GM12878 (cell line): Measurements from ENCODE around the gene MYO16. TPM values are rescaled to one million over a fixed set of nuclear protein-coding genes. Genes with fewer than 3 reads are reported as not detected.

ENCODE experiments used
- ATAC-seq: fragments of 200-7000 bp; cut with Tn5 transposase; 3 replicates; pipeline ENCODE4 v1.9.1; 2020; ENCODE audit warnings: mild to moderate bottlenecking, moderate library complexity
- BruUV-seq: library from RNA; stranded (reverse); fragments of 400-500 nt; replicated peaks from 2 replicates; lab custom pipeline; 2021; lab: Mats Ljungman, UMichigan
- CTCF ChIA-PET: fragments of 300-600 bp; sonication (Branson Sonifier 250); formaldehyde crosslinking; extraction: SDS; loops from one replicate; lab custom pipeline; 2021; ENCODE audit warnings: inconsistent platforms; lab: Yijun Ruan, JAX
- POLR2A ChIA-PET: fragments of 350-600 bp; formaldehyde crosslinking; extraction: SDS; loops from one replicate; lab custom pipeline; 2021; ENCODE audit warnings: inconsistent platforms; lab: Charles Lee
- RAD21 ChIA-PET: fragments of 300-600 bp; sonication (Branson Sonifier 250); formaldehyde crosslinking; loops from one replicate; lab custom pipeline; 2023; ENCODE audit warnings: antibody characterized with exemption; ENCODE audit not compliant: unreplicated experiment; lab: Charles Lee
- SMC1A ChIA-PET: fragments of 300-600 bp; sonication (Branson Sonifier 250); formaldehyde crosslinking; loops from one replicate; lab custom pipeline; 2023; ENCODE audit not compliant: unreplicated experiment, uncharacterized antibody; lab: Charles Lee
- DNase-seq: peaks from one replicate; pipeline ENCODE4 v3.0.0-alpha.2; 2011; ENCODE audit warnings: low read depth, low spot score
- FAIRE-seq: peaks from 3 replicates; lab custom pipeline; 2011; peaks lifted over from hg19 to GRCh38; lab: Jason Lieb, UNC
- H2AFZ ChIP-seq: 2 replicates; pipeline ENCODE4 v1.6.0; 2011; ENCODE audit warnings: low read depth, low read length, control low read depth; ENCODE audit not compliant: control insufficient read depth
- H3K27ac ChIP-seq: 2 replicates; pipeline ENCODE4 v1.5.1; 2011; ENCODE audit warnings: control low read depth; ENCODE audit not compliant: control insufficient read depth, insufficient read depth
- H3K27me3 ChIP-seq, 2 experiments: replicated peaks in 1 of 2; 2 replicates each; pipeline versions ENCODE4 v1.6.0 to v1.6.1; 2011; ENCODE audit warnings: low read length in 1 of 2; ENCODE audit not compliant: control insufficient read depth in 2 of 2, insufficient read depth in 2 of 2
- H3K36me3 ChIP-seq, 2 experiments: 2 replicates each; pipeline ENCODE4 v1.5.1; 2011; ENCODE audit warnings: low read length in 1 of 2; ENCODE audit not compliant: control insufficient read depth in 2 of 2, insufficient read depth in 2 of 2
- H3K4me1 ChIP-seq: 2 replicates; pipeline ENCODE4 v1.6.1; 2011; ENCODE audit warnings: mild to moderate bottlenecking, low read length, moderate library complexity, mixed read lengths; ENCODE audit not compliant: control insufficient read depth, insufficient read depth
- H3K4me2 ChIP-seq: 2 replicates; pipeline ENCODE4 v1.6.0; 2011; ENCODE audit warnings: control low read depth; ENCODE audit not compliant: control insufficient read depth, insufficient read depth
- H3K4me3 ChIP-seq: fragments of 200-600 bp; sonication (generic); 2 replicates; pipeline ENCODE4 v1.5.1; 2016
- H3K79me2 ChIP-seq: 2 replicates; pipeline ENCODE4 v1.6.0; 2011; ENCODE audit warnings: low read length; ENCODE audit not compliant: control insufficient read depth, insufficient read depth
- H3K9ac ChIP-seq: 2 replicates; pipeline ENCODE4 v1.8.0; 2011; ENCODE audit warnings: low read length, control low read depth, mixed read lengths; ENCODE audit not compliant: control insufficient read depth, insufficient read depth
- H3K9me3 ChIP-seq: replicated peaks from 3 replicates; pipeline ENCODE4 v1.5.1; 2011; ENCODE audit warnings: mild to moderate bottlenecking, low read length; ENCODE audit not compliant: control insufficient read depth, insufficient read depth
- H4K20me1 ChIP-seq: 2 replicates; pipeline ENCODE4 v1.6.0; 2011; ENCODE audit not compliant: control insufficient read depth, insufficient read depth
- BACH1 ChIP-seq: fragments of 450-650 bp; IDR thresholded peaks from 2 replicates; pipeline ENCODE4 v1.6.1; 2017; ENCODE audit warnings: mild to moderate bottlenecking, borderline replicate concordance
- BHLHE40 ChIP-seq, 2 experiments: fragments of 450-650 bp in 1 of 2; IDR thresholded peaks; 2 replicates each; pipeline ENCODE4 v1.6.1; 2011 to 2017; ENCODE audit warnings: low read depth in 2 of 2, borderline replicate concordance in 1 of 2, improper control_type of control experiment in 1 of 2, low read length in 1 of 2, mild to moderate bottlenecking in 1 of 2
- CBX5 ChIP-seq: sonication (generic); IDR thresholded peaks from 2 replicates; pipeline ENCODE4 v1.6.1; 2016; ENCODE audit warnings: low read depth, moderate library complexity, mild to moderate bottlenecking, inconsistent platforms
- EGR1 ChIP-seq, 2 experiments: IDR thresholded peaks; 1 replicate in 1 of 2; 2 replicates in 1 of 2; pipeline ENCODE4 v1.6.1; 2011 to 2012; ENCODE audit warnings: low read depth in 2 of 2, low read length in 2 of 2, borderline replicate concordance in 1 of 2, mild to moderate bottlenecking in 1 of 2, moderate library complexity in 1 of 2
- ETV6 ChIP-seq, 2 experiments: fragments of 450-650 bp in 1 of 2; IDR thresholded peaks in 1 of 2; conservative IDR thresholded peaks in 1 of 2; 2 replicates each; pipeline ENCODE4 v1.6.1; 2014; ENCODE audit warnings: antibody characterized with exemption in 1 of 2, borderline replicate concordance in 1 of 2, low read depth in 1 of 2, mild to moderate bottlenecking in 1 of 2, moderate library complexity in 1 of 2
- MEF2B ChIP-seq: fragments of 450-650 bp; IDR thresholded peaks from 2 replicates; pipeline ENCODE4 v1.6.1; 2018; ENCODE audit warnings: mild to moderate bottlenecking, moderate library complexity; ENCODE audit not compliant: partially characterized antibody, poor library complexity, severe bottlenecking
- MXI1 ChIP-seq: fragments of 150-350 bp; IDR thresholded peaks from 2 replicates; pipeline ENCODE4 v1.6.1; 2011; ENCODE audit warnings: low read depth, mild to moderate bottlenecking, inconsistent platforms, low read length, improper control_type of control experiment
- MYB ChIP-seq: fragments of 150-350 bp; IDR thresholded peaks from 2 replicates; pipeline ENCODE4 v1.6.1; 2014; ENCODE audit warnings: mild to moderate bottlenecking, low read depth, low read length, borderline replicate concordance
- PAX8 ChIP-seq: fragments of 450-650 bp; IDR thresholded peaks from 2 replicates; pipeline ENCODE4 v1.6.1; 2017; ENCODE audit warnings: mild to moderate bottlenecking, moderate library complexity
- PML ChIP-seq: IDR thresholded peaks from 2 replicates; pipeline ENCODE4 v1.6.1; 2012; ENCODE audit warnings: low read length, inconsistent platforms
- RAD21 ChIP-seq: IDR thresholded peaks from 2 replicates; pipeline ENCODE4 v1.6.1; 2011; ENCODE audit warnings: mild to moderate bottlenecking, low read depth, low read length, moderate library complexity; ENCODE audit not compliant: insufficient read depth
- RCOR1 ChIP-seq: conservative IDR thresholded peaks from 2 replicates; pipeline ENCODE4 v1.6.1; 2012; ENCODE audit warnings: low read depth, low read length, improper control_type of control experiment
- SMAD1 ChIP-seq: fragments of 450-650 bp; IDR thresholded peaks from 2 replicates; pipeline ENCODE4 v1.6.1; 2018; ENCODE audit warnings: mild to moderate bottlenecking, low read depth; ENCODE audit not compliant: partially characterized antibody
- STAT1 ChIP-seq: fragments of 450-650 bp; conservative IDR thresholded peaks from 2 replicates; pipeline ENCODE4 v1.6.1; 2014; ENCODE audit warnings: antibody characterized with exemption, mild to moderate bottlenecking
- WGBS: methylation state at CpG from one replicate; pipeline ENCODE4 v1.1.6; 2016; ENCODE audit warnings: low lambda C conversion rate; ENCODE audit not compliant: insufficient replicate concordance, insufficient coverage; ENCODE audit errors: missing lambda C conversion rate; 5-methylcytosine and 5-hydroxymethylcytosine counted together
- in situ Hi-C: fragments of 300-500 bp; cut with MboI; formaldehyde crosslinking; loops from 9 replicates; pipeline ENCODE4 v1.14.3; 2018; ENCODE audit warnings: mixed read lengths
- intact Hi-C: fragments of 100-400 bp; cut with micrococcal nuclease; formaldehyde crosslinking; loops from one replicate; pipeline ENCODE4 v1.14.2; 2022; ENCODE audit not compliant: unreplicated experiment
- polyA plus RNA-seq, 11 experiments: library from polyadenylated mRNA; depleted of rRNA in 4 of 11; unstranded in 6 of 11; stranded (reverse) in 5 of 11; fragments of >200 nt; fragmentation: Nextera tagmentation in 4 of 11; fragmentation: Illumina TruSeq in 1 of 11; extraction: Ambion mirVana in 4 of 11; extraction: Trizol in 1 of 11; gene quantifications; 1 replicate in 1 of 11; 2 replicates in 10 of 11; pipeline versions ENCODE4 v1.2.1 to v1.2.3, GENCODE V29; 2011 to 2016; ENCODE audit warnings: inconsistent platforms in 2 of 11, missing spikeins in 2 of 11, low read depth in 1 of 11
- total RNA-seq, 4 experiments: library from RNA; depleted of rRNA in 3 of 4; stranded (reverse); fragments of >200 nt in 3 of 4; fragmentation: Illumina TruSeq in 1 of 4; extraction: Trizol in 1 of 4; gene quantifications; 2 replicates each; pipeline versions ENCODE4 v1.2.1 to v1.2.3, GENCODE V29; 2013 to 2021
- TF ChIP-seq, protein P1 (sequence below): IDR thresholded peaks from 2 replicates; pipeline ENCODE4 v1.6.1; 2012; ENCODE audit warnings: low read length, inconsistent platforms
- TF ChIP-seq, protein P2 (sequence below): IDR thresholded peaks from 2 replicates; pipeline ENCODE4 v1.6.1; 2012; ENCODE audit warnings: mild to moderate bottlenecking, low read depth, low read length
- TF ChIP-seq, protein P3 (sequence below): fragments of 450-650 bp; IDR thresholded peaks from 2 replicates; pipeline ENCODE4 v1.6.1; 2018; ENCODE audit warnings: mild to moderate bottlenecking, low read depth, moderate library complexity; ENCODE audit not compliant: partially characterized antibody

MYO16 gene
- total and polyA plus RNA-seq, 10 of the 15 experiments (the other 5 are each of a cell fraction or from before 2014, with no cell fraction given), result under 0.01 to 1.7 (median 0.05) TPM; not detected in 4

DNA sequence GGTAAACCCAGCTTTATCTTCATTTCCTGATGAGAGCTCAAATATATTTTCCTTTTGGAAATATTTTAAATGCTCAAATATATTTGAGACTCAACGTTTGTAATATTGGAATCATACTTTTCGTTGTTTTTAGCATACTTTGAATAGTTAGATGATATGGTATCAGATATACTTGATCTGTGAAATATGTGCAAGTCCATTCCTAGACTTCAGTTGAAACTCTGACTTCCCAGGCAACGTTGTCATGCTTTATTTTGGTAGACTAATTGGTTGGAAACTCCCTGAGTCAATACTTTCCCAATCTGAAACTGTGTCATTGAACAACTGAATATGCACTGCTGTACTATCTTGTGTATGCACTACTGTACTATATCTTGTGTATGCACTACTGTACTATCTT lies 378.5 kb downstream of the MYO16 start:
- Histone ChIP-seq H3K36me3 (no peaks in the 10 kb centered on the region), H3K4me1 (no peaks in the 10 kb centered on the region), H3K9ac (no peak overlapping the region), H2AFZ (no peak overlapping the region), H3K9me3 (no peaks in the 10 kb centered on the region), H3K27me3 (no peaks in the 10 kb centered on the region), H3K4me2 (no peak overlapping the region), H3K4me3 (no peak overlapping the region), H3K79me2 (no peaks in the 10 kb centered on the region), H4K20me1 (no peaks in the 10 kb centered on the region), H3K27ac (no peak overlapping the region)
- ChIA-PET POLR2A (no interaction called here), SMC1A (interaction anchor here (0.6 kb wide), 1 partner anchor 35 kb away, joined by 3 read pairs; no protein-coding TSS in a partner anchor), CTCF (no interaction called here), RAD21 (no interaction called here)
- ATAC-seq (no peak), FAIRE-seq (no peak), DNase-seq (no peak)
- intact Hi-C loops, result no loop called here
- 9% methylated on average over 3 of the region's 3 CpGs for WGBS
- in situ Hi-C loops, result no loop called here
- no TSS peak for BruUV-seq
- no peak for TF ChIP-seq PAX8
- TF ChIP-seq EGR1 (IDR thresholded peaks at IDR 0.05; ENCODE audit: borderline replicate concordance in 1 of 2, low read depth in 2 of 2, low read length in 2 of 2), result no peak
- no peak for TF ChIP-seq RAD21
- TF ChIP-seq PML, result no peak
- TF ChIP-seq, protein P1, sequence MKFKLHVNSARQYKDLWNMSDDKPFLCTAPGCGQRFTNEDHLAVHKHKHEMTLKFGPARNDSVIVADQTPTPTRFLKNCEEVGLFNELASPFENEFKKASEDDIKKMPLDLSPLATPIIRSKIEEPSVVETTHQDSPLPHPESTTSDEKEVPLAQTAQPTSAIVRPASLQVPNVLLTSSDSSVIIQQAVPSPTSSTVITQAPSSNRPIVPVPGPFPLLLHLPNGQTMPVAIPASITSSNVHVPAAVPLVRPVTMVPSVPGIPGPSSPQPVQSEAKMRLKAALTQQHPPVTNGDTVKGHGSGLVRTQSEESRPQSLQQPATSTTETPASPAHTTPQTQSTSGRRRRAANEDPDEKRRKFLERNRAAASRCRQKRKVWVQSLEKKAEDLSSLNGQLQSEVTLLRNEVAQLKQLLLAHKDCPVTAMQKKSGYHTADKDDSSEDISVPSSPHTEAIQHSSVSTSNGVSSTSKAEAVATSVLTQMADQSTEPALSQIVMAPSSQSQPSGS, result no peak
- no peak for TF ChIP-seq BHLHE40 (IDR thresholded peaks at IDR 0.05; ENCODE audit: borderline replicate concordance in 1 of 2, low read depth in 2 of 2, low read length in 1 of 2)
- no peak for TF ChIP-seq MYB
- TF ChIP-seq, protein P2, sequence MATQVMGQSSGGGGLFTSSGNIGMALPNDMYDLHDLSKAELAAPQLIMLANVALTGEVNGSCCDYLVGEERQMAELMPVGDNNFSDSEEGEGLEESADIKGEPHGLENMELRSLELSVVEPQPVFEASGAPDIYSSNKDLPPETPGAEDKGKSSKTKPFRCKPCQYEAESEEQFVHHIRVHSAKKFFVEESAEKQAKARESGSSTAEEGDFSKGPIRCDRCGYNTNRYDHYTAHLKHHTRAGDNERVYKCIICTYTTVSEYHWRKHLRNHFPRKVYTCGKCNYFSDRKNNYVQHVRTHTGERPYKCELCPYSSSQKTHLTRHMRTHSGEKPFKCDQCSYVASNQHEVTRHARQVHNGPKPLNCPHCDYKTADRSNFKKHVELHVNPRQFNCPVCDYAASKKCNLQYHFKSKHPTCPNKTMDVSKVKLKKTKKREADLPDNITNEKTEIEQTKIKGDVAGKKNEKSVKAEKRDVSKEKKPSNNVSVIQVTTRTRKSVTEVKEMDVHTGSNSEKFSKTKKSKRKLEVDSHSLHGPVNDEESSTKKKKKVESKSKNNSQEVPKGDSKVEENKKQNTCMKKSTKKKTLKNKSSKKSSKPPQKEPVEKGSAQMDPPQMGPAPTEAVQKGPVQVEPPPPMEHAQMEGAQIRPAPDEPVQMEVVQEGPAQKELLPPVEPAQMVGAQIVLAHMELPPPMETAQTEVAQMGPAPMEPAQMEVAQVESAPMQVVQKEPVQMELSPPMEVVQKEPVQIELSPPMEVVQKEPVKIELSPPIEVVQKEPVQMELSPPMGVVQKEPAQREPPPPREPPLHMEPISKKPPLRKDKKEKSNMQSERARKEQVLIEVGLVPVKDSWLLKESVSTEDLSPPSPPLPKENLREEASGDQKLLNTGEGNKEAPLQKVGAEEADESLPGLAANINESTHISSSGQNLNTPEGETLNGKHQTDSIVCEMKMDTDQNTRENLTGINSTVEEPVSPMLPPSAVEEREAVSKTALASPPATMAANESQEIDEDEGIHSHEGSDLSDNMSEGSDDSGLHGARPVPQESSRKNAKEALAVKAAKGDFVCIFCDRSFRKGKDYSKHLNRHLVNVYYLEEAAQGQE, result no peak
- TF ChIP-seq MEF2B, result no peak
- TF ChIP-seq ETV6 (conservative IDR thresholded peaks at IDR 0.05 in 1 of 2, IDR thresholded peaks at IDR 0.05 in 1 of 2; ENCODE audit: borderline replicate concordance in 1 of 2, low read depth in 1 of 2), result no peak
- TF ChIP-seq CBX5, result no peak
- TF ChIP-seq MXI1, result no peak
- no peak for TF ChIP-seq SMAD1
- TF ChIP-seq BACH1, result no peak
- TF ChIP-seq RCOR1, result no peak
- TF ChIP-seq, protein P3, sequence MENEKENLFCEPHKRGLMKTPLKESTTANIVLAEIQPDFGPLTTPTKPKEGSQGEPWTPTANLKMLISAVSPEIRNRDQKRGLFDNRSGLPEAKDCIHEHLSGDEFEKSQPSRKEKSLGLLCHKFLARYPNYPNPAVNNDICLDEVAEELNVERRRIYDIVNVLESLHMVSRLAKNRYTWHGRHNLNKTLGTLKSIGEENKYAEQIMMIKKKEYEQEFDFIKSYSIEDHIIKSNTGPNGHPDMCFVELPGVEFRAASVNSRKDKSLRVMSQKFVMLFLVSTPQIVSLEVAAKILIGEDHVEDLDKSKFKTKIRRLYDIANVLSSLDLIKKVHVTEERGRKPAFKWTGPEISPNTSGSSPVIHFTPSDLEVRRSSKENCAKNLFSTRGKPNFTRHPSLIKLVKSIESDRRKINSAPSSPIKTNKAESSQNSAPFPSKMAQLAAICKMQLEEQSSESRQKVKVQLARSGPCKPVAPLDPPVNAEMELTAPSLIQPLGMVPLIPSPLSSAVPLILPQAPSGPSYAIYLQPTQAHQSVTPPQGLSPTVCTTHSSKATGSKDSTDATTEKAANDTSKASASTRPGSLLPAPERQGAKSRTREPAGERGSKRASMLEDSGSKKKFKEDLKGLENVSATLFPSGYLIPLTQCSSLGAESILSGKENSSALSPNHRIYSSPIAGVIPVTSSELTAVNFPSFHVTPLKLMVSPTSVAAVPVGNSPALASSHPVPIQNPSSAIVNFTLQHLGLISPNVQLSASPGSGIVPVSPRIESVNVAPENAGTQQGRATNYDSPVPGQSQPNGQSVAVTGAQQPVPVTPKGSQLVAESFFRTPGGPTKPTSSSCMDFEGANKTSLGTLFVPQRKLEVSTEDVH, result no peak
- TF ChIP-seq STAT1, result no peak
